Neural cell (in vitro differentiated cells): ENCODE results near the gene STX10. TPM values are rescaled to one million over a fixed set of nuclear protein-coding genes. Genes with fewer than 3 reads are reported as not detected.

ENCODE experiments used
- H2AFZ ChIP-seq: fragments of 200-600, 300-800 bp; sonication (generic), shearing (Covaris generic); 2 replicates; pipeline ENCODE4 v1.6.0; 2014; ENCODE audit warnings: low read depth, mild to moderate bottlenecking, antibody characterized with exemption, low read length, moderate library complexity
- H3F3A ChIP-seq: fragments of 200-600 bp; shearing (Covaris generic); 2 replicates; pipeline ENCODE4 v1.6.1; 2016; ENCODE audit warnings: mild to moderate bottlenecking, moderate library complexity, mixed read lengths, antibody characterized with exemption, low read length; ENCODE audit not compliant: insufficient read depth, poor library complexity, severe bottlenecking
- H3K27ac ChIP-seq: fragments of 200-600, 300-800 bp; sonication (generic), shearing (Covaris generic); 2 replicates; pipeline ENCODE4 v1.5.1; 2014; ENCODE audit warnings: mild to moderate bottlenecking, low read length, moderate library complexity
- H3K27me3 ChIP-seq: fragments of 300-800, 200-600 bp; sonication (generic), shearing (Covaris generic); 2 replicates; pipeline ENCODE4 v1.6.0; 2014; ENCODE audit warnings: mild to moderate bottlenecking, low read depth, low read length, moderate library complexity; ENCODE audit not compliant: insufficient read depth
- H3K36me3 ChIP-seq: fragments of 300-800, 200-600 bp; sonication (generic), shearing (Covaris generic); 2 replicates; pipeline ENCODE4 v1.5.1; 2014; ENCODE audit warnings: mild to moderate bottlenecking, antibody characterized with exemption, low read length, moderate library complexity; ENCODE audit not compliant: insufficient read depth
- H3K4me2 ChIP-seq: fragments of 300-800, 200-600 bp; sonication (generic), shearing (Covaris generic); 2 replicates; pipeline ENCODE4 v1.6.0; 2014; ENCODE audit warnings: mild to moderate bottlenecking, low read length
- H3K4me3 ChIP-seq: fragments of 300-800, 200-600 bp; sonication (generic), shearing (Covaris generic); 2 replicates; pipeline ENCODE4 v1.5.1; 2014; ENCODE audit warnings: mild to moderate bottlenecking, low read length, moderate library complexity
- H3K79me2 ChIP-seq: fragments of 200-600 bp; shearing (Covaris generic); replicated peaks from 2 replicates; pipeline ENCODE4 v1.6.0; 2014; ENCODE audit warnings: mild to moderate bottlenecking, low read length, moderate library complexity; ENCODE audit not compliant: insufficient read depth
- H3K9ac ChIP-seq: fragments of 300-800, 200-600 bp; sonication (generic), shearing (Covaris generic); 2 replicates; pipeline ENCODE4 v1.6.1; 2016; ENCODE audit warnings: mild to moderate bottlenecking, low read length, mixed read lengths
- H3K9me2 ChIP-seq: fragments of 200-600 bp; shearing (Covaris generic); 2 replicates; pipeline ENCODE4 v1.6.1; 2016; ENCODE audit warnings: mild to moderate bottlenecking, low read length, mixed read lengths; ENCODE audit not compliant: insufficient read depth
- H3K9me3 ChIP-seq: fragments of 200-600, 300-800 bp; sonication (generic), shearing (Covaris generic); 2 replicates; pipeline ENCODE4 v1.6.1; 2016; ENCODE audit warnings: mild to moderate bottlenecking, mixed run types, low read length, moderate library complexity, mixed read lengths
- H4K20me1 ChIP-seq: fragments of 200-600 bp; shearing (Covaris generic); 2 replicates; pipeline ENCODE4 v1.6.1; 2016; ENCODE audit warnings: mild to moderate bottlenecking, mixed run types; ENCODE audit not compliant: insufficient read depth
- EP300 ChIP-seq: fragments of 450-650 bp; conservative IDR thresholded peaks from 2 replicates; pipeline ENCODE4 v1.6.1; 2014; ENCODE audit warnings: antibody characterized with exemption, mild to moderate bottlenecking, moderate library complexity; ENCODE audit not compliant: poor library complexity, severe bottlenecking
- EZH2 ChIP-seq: fragments of 200-600, 300-800 bp; shearing (Covaris generic), sonication (generic); IDR thresholded peaks from 2 replicates; pipeline ENCODE4 v1.6.1; 2014; ENCODE audit warnings: antibody characterized with exemption, low read length, borderline replicate concordance, mild to moderate bottlenecking; ENCODE audit not compliant: insufficient read depth, poor library complexity, severe bottlenecking
- MXI1 ChIP-seq: fragments of 450-650 bp; conservative IDR thresholded peaks from 2 replicates; pipeline ENCODE4 v1.6.1; 2014; ENCODE audit warnings: antibody characterized with exemption, mild to moderate bottlenecking; ENCODE audit not compliant: poor library complexity, severe bottlenecking
- POLR2AphosphoS5 ChIP-seq: IDR thresholded peaks from 2 replicates; pipeline ENCODE4 v1.6.1; 2012
- RAD21 ChIP-seq: fragments of 450-650 bp; conservative IDR thresholded peaks from 2 replicates; pipeline ENCODE4 v1.6.1; 2014; ENCODE audit warnings: antibody characterized with exemption, mild to moderate bottlenecking, moderate library complexity
- SMC3 ChIP-seq: fragments of 450-650 bp; conservative IDR thresholded peaks from 2 replicates; pipeline ENCODE4 v1.6.1; 2014; ENCODE audit warnings: antibody characterized with exemption, mild to moderate bottlenecking, moderate library complexity; ENCODE audit not compliant: poor library complexity
- TAF1 ChIP-seq: IDR thresholded peaks from 2 replicates; pipeline ENCODE4 v1.6.1; 2012; ENCODE audit warnings: low read depth
- polyA plus RNA-seq: library from polyadenylated mRNA; depleted of rRNA; stranded (reverse); fragments of >200 nt; gene quantifications from 2 replicates; pipeline ENCODE4 v1.2.3, GENCODE V29; 2014
- TF ChIP-seq, protein P1 (sequence below): IDR thresholded peaks from 2 replicates; pipeline ENCODE4 v1.6.1; 2012; ENCODE audit warnings: borderline replicate concordance
- TF ChIP-seq, protein P2 (sequence below): fragments of 450-650 bp; IDR thresholded peaks from 2 replicates; pipeline ENCODE4 v1.5.1; 2014; ENCODE audit warnings: antibody characterized with exemption, mild to moderate bottlenecking, moderate library complexity; ENCODE audit not compliant: poor library complexity, severe bottlenecking

Gene STX10
- polyA plus RNA-seq, 1 donor from 2014 or later = 157 TPM

DNA sequence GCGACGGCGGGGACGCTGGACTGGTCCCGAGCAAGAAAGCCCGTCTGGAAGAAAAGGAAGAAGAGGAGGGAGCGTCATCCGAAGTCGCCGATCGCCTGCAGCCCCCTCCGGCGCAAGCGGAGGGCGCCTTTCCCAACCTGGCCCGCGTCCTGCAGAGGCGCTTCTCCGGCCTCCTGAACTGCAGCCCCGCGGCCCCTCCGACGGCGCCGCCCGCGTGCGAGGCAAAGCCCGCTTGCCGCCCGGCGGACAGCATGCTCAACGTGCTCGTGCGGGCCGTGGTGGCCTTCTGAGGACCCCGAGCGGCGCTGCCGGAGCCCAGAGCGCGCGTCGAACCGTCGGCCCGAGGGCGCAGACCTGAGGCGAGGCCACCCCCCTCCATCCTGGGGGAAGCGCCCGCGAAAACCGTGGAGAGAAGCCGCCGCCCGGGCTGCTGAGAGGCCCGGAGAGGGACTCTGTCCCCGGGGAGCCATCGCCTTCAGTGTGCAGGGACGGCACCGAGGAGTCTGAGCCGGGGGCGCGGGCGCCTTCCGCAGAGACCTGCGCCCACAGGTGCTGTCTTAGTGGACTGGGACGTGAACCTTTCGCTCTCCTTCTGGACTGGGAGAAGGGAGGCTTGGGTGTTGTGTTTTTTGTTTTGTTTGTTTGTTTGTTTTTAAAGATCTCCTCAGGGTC lies 3.5 kb upstream of the STX10 start:
- H3K9ac ChIP-seq = peak overlapping the region; percentile 92
- no peaks in the 10 kb centered on the region for H3F3A ChIP-seq
- no peak overlapping the region for H3K4me2 ChIP-seq
- no peak for TF ChIP-seq EP300
- TF ChIP-seq, protein P1, sequence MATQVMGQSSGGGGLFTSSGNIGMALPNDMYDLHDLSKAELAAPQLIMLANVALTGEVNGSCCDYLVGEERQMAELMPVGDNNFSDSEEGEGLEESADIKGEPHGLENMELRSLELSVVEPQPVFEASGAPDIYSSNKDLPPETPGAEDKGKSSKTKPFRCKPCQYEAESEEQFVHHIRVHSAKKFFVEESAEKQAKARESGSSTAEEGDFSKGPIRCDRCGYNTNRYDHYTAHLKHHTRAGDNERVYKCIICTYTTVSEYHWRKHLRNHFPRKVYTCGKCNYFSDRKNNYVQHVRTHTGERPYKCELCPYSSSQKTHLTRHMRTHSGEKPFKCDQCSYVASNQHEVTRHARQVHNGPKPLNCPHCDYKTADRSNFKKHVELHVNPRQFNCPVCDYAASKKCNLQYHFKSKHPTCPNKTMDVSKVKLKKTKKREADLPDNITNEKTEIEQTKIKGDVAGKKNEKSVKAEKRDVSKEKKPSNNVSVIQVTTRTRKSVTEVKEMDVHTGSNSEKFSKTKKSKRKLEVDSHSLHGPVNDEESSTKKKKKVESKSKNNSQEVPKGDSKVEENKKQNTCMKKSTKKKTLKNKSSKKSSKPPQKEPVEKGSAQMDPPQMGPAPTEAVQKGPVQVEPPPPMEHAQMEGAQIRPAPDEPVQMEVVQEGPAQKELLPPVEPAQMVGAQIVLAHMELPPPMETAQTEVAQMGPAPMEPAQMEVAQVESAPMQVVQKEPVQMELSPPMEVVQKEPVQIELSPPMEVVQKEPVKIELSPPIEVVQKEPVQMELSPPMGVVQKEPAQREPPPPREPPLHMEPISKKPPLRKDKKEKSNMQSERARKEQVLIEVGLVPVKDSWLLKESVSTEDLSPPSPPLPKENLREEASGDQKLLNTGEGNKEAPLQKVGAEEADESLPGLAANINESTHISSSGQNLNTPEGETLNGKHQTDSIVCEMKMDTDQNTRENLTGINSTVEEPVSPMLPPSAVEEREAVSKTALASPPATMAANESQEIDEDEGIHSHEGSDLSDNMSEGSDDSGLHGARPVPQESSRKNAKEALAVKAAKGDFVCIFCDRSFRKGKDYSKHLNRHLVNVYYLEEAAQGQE = no peak
- no peak for TF ChIP-seq TAF1
- TF ChIP-seq MXI1 = no peak
- TF ChIP-seq, protein P2, sequence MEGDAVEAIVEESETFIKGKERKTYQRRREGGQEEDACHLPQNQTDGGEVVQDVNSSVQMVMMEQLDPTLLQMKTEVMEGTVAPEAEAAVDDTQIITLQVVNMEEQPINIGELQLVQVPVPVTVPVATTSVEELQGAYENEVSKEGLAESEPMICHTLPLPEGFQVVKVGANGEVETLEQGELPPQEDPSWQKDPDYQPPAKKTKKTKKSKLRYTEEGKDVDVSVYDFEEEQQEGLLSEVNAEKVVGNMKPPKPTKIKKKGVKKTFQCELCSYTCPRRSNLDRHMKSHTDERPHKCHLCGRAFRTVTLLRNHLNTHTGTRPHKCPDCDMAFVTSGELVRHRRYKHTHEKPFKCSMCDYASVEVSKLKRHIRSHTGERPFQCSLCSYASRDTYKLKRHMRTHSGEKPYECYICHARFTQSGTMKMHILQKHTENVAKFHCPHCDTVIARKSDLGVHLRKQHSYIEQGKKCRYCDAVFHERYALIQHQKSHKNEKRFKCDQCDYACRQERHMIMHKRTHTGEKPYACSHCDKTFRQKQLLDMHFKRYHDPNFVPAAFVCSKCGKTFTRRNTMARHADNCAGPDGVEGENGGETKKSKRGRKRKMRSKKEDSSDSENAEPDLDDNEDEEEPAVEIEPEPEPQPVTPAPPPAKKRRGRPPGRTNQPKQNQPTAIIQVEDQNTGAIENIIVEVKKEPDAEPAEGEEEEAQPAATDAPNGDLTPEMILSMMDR = no peak
- no peak for TF ChIP-seq SMC3
- TF ChIP-seq RAD21 = no peak
- no peak for TF ChIP-seq EZH2
- TF ChIP-seq POLR2AphosphoS5 = no peak
- peaks cover 3% of the 10 kb centered on the region for H3K79me2 ChIP-seq
- no peaks in the 10 kb centered on the region for H3K36me3 ChIP-seq
- H3K27me3 ChIP-seq = peaks cover 16% of the 10 kb centered on the region
- H3K27ac ChIP-seq = peak overlapping the region; percentile 96
- H3K4me3 ChIP-seq = peak overlapping the region; percentile 97
- no peaks in the 10 kb centered on the region for H3K9me3 ChIP-seq
- no peaks in the 10 kb centered on the region for H4K20me1 ChIP-seq
- H3K9me2 ChIP-seq = no peaks in the 10 kb centered on the region
- no peak overlapping the region for H2AFZ ChIP-seq

DNA sequence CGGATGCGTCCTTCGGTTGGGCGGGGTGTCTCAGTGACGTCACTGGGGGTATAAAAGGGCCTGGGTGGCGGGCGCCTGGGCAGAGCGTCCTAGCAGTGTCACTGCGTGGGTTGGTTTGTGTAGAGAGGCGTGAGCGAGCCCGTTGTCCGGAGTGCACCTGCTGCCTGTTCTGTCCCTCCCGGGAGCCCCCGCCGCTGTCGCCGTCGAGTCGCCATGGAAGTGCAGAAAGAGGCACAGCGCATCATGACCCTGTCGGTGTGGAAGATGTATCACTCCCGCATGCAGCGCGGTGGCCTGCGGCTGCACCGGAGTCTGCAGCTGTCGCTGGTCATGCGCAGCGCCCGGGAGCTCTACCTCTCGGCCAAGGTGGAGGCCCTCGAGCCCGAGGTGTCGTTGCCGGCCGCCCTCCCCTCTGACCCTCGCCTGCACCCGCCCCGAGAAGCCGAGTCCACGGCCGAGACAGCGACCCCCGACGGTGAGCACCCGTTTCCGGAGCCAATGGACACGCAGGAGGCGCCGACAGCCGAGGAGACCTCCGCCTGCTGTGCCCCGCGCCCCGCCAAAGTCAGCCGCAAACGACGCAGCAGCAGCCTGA lies 2.9 kb upstream of the STX10 start:
- peak overlapping the region; percentile 92 for H3K9ac ChIP-seq
- no peaks in the 10 kb centered on the region for H3F3A ChIP-seq
- H3K27ac ChIP-seq = peak overlapping the region; percentile 96
- peaks cover 4% of the 10 kb centered on the region for H3K79me2 ChIP-seq
- H3K4me3 ChIP-seq = peak overlapping the region; percentile 97
- H3K9me3 ChIP-seq = no peaks in the 10 kb centered on the region
- H3K27me3 ChIP-seq = peaks cover 16% of the 10 kb centered on the region
- H3K4me2 ChIP-seq = peak overlapping the region; percentile 46
- peak overlapping the region; percentile 35 for H2AFZ ChIP-seq
- TF ChIP-seq EZH2 (no peak), EP300 (peak; percentile 61), POLR2AphosphoS5 (peak; percentile 98), TAF1 (peak; percentile 82), RAD21 (peak; percentile 25), SMC3 (no peak), MXI1 (peak; percentile 58)
- TF ChIP-seq, protein P1 = peak; percentile 56
- TF ChIP-seq, protein P2 = peak; percentile 52
- H3K9me2 ChIP-seq = no peaks in the 10 kb centered on the region
- H4K20me1 ChIP-seq = no peaks in the 10 kb centered on the region
- H3K36me3 ChIP-seq = no peaks in the 10 kb centered on the region
